HG02884 (cell line): ENCODE measurements around the gene BANK1.

Experiments
- ATAC-seq: cut with Tn5 transposase; IDR thresholded peaks from one replicate; pipeline ENCODE4 v1.9.1; 2021; ENCODE audit warnings: mild to moderate bottlenecking, moderate library complexity; ENCODE audit not compliant: unreplicated experiment

The BANK1 gene, protein sequence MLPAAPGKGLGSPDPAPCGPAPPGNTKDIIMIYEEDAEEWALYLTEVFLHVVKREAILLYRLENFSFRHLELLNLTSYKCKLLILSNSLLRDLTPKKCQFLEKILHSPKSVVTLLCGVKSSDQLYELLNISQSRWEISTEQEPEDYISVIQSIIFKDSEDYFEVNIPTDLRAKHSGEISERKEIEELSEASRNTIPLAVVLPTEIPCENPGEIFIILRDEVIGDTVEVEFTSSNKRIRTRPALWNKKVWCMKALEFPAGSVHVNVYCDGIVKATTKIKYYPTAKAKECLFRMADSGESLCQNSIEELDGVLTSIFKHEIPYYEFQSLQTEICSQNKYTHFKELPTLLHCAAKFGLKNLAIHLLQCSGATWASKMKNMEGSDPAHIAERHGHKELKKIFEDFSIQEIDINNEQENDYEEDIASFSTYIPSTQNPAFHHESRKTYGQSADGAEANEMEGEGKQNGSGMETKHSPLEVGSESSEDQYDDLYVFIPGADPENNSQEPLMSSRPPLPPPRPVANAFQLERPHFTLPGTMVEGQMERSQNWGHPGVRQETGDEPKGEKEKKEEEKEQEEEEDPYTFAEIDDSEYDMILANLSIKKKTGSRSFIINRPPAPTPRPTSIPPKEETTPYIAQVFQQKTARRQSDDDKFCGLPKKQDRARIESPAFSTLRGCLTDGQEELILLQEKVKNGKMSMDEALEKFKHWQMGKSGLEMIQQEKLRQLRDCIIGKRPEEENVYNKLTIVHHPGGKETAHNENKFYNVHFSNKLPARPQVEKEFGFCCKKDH

DNA sequence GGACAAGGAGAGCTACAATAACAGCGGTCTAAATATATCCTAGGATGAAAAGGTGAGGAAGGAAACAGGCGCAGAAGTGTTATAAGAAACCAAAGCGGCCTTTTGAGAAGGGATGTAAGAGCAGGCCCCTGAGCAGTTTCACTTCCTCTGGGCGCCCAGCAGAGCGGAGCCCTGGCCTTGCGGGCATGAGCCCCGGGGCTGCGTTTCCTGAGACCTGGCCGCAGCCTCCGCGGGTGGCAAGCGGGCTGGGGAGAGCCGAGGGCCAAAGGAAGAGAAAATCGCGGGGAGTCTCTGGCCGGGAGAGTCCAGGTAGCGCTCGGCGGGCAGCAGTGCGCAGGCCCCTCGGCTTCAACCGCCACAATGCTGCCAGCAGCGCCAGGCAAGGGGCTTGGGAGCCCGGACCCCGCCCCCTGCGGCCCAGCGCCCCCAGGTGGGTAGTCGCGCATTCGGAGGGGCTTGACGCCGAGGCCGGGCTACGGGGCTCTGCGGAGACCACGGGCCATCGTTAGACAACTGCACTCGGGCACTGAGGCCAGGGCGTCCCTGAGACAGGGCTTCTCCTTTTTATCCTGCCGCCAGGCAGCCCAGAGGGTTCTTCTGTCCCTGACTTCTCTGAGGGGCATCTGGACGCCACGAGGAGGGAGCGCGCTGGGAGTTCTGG lies at the start of gene BANK1:
Gene BANK1, plus strand, starts transcription at position 210 of the 661 bp plus-strand sequence. Its CDS starts 151 bp downstream, at position 361.
- peak; percentile 97 for ATAC-seq

DNA sequence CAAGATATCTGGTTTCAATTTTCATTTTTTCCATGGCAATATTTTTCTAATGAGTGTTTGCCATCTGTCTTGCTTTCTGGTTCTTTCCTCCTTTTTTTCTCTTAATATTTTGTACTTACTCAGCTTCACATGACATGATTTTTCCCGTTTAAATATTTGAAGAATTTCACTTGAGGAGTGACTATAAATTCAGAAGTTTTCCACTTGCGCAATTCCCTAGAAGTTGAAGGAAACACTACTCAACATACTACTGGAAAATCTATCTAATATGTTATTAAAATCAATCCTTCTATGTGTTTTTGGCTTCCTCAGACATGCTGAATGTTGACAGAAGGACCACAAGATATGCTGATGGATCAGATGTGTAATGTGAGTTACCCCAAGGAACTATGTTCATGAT lies 36.8 kb upstream of the BANK1 start:
- no peak for ATAC-seq

DNA sequence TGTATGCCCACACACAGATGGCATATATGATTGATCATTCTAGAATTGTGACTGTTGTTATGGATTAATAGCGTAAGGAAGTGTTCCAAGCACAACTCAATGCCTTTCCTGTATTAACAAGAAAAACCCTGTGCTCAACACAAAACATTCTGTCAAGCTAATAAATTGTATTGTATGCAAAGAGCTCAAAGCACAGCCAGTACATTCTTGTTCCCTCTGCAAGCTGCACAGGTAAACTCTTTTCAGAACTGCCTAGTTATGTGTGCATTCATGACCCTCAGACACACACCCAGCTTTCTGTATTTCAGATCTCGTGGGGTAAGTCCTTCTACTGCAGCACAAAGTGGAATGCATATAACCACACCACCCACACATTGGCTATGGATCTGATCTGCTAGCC lies 34.3 kb upstream of the BANK1 start:
- ATAC-seq, result no peak

DNA sequence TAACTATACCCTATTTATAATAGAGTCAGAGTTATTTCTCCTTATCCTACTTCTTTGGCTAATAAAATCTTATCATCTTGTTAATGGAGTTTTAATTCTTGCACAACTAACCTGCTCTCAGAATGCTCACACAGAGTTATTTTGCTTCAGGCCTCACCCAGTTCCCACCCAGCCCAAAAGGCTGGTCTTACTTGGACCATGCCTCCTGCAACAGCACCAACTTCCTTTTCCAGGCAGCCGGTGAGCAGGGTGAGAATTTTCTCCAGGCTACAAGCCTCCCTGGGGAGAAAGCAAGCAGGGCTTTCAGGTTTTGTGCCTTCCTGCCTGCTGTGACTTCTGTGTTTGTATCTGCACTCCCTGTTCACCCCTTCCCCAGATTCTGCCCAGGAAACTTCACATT lies 29.1 kb upstream of the BANK1 start:
- ATAC-seq, result no peak

DNA sequence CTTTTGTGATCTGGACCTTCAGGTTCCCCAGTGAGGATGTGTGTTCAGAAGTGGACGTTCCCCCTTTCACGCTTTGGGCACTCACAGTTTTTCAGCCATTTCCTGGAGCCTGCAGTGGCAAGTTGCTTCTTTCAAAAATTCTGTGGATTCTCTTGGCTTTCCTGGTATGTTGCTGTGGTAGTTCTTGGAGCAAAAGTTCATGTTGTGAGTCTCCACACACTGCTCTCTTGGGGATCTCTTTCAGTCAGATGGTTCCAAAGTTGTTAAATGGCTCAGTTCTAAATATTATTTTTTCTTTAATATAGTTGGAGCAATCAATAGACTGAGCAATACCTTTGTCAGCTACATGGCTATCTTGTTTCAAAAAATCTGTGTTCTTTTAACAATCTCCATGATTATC lies 28.5 kb upstream of the BANK1 start:
- ATAC-seq, result no peak

DNA sequence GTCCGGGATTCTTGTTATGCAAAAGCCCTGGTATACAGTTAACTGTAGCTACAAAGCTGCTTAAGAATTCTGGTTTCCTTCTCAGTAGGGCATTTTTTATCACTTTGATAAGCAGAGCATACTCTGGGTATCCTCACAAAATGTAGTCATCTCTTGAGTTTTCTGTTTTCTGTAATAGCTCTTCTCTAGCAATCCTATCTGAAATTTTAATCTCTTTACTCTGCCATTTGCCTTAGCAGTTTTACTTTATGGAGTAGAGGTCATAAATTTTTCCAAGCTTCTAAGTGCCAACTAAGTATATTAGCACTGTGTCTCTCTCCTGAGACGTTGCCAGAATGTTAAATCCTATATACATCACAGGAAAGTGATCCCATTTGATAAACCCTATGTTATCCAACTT lies 28.0 kb upstream of the BANK1 start:
- no peak for ATAC-seq

DNA sequence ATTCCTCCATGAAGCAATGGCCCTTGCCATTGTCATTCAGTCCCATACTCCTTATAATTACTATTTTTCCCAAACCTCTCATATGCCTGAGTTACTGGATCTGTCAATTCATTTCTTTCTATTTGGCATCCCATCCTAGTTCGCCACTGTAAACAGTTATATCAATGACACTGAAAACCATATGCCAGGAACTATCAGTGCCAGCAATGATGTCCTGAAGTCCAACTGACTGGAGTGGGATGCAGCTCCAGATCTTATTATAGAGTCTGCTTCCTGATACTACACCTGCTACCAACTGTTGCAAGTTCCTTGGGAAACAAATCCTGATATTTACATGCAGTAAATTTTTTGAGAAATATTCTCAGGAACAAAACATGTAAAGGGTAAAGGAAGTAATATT lies 27.0 kb upstream of the BANK1 start:
- ATAC-seq, result no peak

DNA sequence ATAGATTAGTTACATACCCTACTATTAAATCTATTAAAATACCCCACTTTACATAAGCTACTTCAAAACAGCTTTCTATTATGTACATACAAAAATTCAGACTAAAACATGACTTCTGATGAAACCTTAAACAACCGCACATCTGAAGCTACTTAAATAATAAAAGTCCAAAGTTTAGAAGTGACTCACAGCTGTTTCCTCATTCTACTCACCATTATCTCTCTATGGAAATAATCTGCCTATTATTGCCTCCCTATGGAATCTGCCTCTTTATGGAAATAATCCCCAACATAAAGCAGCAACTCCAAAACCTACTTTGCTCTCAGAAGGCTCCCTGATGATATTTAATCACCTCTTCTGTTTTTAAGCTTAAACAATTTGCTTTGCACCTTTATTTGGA lies 15.7 kb upstream of the BANK1 start:
- no peak for ATAC-seq

DNA sequence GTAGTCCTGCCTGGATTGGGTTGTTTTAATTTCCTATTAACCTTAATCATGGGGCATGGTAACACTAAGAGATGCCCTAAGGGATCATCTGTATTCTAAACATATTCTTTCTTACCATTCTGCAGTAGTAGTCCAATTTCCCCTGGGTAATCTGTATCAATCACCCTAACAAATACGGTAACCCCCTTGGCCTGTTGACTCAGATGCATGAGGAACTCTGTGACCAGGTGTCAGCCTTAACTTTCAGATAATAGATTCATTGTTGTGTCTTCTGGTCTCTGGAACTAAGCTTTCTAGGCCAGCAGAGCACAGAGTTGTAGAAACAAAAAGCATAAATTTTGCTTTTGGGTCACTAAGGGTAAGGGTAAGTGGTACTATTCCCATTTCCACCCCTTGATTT lies 13.1 kb upstream of the BANK1 start:
- ATAC-seq, result no peak

DNA sequence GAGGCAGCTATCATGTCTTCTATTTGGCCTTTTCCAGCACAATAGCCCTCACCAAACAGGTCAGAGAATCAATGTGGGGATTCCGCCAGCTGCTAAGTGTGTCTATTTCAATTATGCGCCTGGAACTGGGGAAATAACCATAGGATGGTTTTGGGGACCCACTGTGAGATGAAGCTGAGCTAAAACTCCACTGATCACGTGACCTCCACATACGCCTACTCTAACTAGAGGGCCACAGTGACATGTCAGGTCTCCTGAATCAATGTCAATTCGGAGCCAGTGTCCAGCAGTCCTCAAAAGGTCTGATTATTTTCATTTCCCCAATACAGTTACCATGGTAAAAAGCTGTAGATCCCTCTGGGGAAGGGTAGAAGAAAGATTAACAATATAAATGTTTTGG lies 10.2 kb upstream of the BANK1 start:
- ATAC-seq, result no peak

DNA sequence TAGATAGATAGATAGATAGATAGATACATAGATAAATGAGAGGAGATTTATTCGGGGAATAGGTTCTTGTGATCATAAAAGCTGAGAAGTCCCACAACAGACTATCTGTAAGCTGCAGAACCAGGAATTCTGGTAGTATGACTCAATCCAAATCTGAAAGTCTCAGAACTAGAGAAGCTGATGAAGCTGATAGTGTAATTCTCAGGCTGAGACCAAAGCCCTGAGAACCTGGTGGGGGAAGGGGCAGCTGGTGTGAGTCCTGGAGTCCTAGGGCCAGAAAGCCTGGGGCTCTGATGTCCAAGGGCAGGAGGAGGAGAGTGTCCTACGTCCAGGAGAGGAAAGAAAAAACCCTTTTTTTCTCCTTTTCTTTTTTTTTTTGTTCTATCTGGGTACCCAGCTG lies 8.0 kb upstream of the BANK1 start:
- peak; percentile 56 for ATAC-seq

DNA sequence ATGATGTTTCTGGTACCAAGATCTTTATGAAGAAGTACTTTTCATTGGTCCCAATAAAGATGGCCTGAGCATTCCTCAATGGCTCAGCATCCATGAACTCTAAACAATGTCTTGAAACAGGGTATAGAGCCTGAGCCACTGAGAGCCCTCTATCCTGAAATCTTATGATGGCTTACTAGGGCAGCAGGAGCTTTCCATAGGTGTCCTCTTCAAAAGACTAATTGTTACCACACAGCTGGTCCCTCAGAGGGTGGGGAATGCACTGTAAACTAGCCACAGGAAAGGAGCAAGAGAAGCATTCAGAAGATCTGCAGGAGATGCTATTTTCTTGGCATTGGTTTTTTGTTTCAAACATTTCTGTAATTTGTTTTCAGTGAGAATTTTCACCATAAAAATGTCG lies 5.6 kb upstream of the BANK1 start:
- no peak for ATAC-seq

DNA sequence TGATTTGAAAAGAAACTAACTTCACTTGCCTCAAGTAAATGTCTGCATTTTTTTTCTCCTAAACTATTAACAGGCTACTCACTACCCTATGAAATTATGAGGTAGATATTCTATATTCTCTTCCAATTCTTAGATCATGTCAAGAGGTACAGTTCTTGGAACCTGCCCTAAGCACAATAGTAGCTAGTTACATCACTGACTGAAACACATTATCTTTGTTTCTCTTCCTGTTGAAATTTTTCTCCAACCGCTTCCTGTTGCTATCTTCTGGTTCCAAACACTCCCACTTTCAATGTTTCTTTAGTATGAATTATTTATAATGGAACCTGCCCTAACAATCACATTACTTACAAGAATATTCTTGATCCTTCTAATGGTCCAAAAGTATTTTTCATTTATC lies 5.0 kb upstream of the BANK1 start:
- no peak for ATAC-seq

DNA sequence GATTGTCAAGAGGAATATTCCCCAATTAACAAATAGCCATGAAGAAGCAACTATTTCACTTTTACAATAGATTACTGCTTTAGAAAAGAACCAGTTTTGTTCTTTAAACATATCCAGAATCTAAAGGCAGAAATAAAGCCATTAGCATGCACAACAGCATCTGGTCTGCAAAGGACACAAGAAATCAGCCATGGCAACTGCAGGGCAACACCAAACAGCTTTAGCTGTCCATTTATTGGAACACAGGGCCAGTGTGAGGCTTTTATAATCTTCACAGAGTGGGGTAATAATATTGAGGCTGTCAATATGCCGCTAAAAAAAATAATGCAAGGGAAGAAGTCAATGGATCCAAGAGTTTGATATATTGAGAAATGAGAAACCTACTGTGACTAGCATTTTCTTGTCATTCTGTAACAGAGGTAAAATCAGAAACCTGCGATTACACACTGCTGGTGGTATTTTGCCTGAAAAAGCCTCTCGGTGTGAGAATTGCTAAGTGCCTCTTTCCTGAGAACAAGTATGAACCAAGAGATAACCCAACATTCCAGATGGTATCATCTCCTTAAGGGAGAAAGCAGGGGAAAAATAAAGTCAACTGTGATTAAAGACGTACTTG lies 2.7 kb upstream of the BANK1 start:
- ATAC-seq, result no peak

DNA sequence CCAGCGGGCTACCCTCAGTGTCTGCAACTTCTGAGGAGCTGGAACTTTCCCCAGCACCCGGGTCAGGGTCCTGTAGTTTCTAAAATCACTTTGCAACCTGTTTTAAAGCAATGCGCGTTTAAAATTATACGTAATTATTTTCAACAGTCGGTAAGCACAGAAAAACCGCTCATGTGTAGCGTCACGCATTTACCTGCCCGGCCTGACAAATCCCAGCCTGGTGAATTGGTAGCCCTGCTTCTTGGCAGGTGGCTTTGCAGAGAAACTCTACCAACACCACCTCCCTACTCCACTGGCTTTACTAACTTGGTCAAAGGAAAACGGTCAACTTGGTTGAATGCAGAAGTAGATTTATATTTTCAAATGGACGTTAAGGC lies 640 bp downstream of the BANK1 start:
- ATAC-seq, result peak; percentile 5

DNA sequence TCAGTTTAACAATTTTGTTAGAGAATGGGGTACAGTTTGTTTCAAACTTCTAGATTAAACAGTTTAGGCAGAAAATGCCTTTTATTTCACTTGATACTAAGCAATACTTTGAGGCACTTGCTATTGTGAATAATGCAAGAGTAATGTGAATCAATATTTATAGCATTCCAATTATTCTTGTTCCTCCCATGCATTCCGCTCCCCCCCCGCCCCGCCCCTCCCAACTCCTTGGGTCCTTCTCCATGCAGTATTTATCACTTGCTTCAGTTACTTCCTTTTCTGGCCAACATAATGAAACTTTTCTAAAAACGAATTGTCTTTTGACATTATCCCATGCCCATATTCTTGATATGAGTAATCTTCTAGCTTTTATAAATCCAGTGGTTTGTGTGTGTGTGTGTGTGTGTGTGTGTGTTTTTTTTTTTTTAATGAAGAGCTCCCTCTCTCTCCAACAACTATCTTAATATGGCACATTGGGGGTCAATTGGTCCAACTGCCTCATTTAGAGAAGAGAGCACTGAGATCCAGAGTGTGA lies 1.6 kb downstream of the BANK1 start:
- ATAC-seq, result no peak

DNA sequence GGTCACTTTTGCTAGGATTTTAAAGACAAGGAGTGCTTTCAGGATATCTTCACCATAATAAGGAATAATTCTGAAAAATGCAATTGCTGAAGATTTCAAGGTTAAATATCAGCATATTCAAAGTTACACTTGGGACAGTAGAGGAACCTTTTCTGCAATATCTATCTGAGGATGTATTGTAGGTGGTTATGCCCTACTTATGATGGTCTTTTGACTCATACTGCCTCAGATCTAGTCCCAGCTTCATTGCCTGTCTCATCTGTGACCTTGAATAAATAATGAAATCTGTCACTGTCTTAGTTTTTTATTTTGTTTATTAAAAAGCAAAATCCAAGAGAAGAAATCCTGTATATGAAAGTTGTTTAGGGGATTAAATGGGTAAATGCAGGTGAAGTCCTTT lies 2.9 kb downstream of the BANK1 start:
- ATAC-seq, result no peak

DNA sequence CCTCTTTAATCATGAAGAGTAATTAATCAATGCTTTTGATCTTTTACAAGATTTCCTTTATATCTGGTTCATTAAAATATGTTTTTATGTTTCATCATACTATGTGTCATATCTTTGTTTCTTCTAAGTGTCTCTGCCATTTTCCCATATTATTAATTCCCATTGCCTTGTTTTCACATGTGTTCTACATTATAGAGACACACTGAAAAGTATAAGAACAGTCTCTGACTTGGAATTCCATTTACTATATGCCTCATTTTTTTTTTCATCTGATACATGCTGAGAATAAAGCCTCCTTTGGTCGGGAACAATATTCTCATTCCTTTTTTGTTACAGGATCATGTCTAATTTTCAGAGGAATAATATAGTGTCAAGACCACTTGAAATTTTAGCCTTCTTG lies 4.3 kb downstream of the BANK1 start:
- ATAC-seq, result no peak

DNA sequence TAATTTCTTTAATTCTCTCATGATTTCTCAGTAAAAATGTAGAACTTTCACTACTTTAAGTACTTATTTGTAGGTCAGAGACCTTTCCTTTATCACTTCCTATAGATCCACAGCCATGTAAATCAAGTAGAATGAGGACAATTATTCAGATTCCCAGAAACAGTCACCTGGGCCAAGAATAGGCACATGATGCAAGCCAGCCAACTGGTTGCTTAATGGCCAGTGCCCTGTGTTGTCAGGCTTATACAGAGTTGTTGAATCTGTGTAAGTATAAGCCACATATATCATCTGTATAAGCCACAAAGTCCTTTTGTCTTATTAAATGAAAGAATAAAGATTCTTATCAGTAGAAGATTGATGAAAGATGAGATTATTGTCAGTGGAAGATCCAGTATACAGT lies 5.2 kb downstream of the BANK1 start:
- ATAC-seq, result no peak

DNA sequence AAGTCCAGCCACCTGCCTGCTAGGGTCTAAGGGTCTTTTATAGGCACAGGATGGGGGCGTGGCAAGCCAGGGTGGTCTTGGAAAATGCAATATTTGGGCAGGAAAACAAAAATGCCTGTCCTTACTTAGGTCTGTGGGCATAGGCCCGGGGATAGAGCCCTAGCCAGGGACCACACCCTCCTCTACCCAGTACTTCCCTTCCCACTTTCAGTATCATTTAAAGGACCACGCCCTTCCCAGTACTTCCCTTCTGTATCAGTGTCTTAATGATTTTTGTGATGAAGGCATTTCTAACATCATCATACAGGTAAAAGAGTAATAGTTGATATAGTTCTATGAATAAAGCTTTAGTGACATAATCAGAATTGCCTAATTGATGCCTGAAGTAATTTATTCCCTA lies 11.4 kb downstream of the BANK1 start:
- no peak for ATAC-seq

DNA sequence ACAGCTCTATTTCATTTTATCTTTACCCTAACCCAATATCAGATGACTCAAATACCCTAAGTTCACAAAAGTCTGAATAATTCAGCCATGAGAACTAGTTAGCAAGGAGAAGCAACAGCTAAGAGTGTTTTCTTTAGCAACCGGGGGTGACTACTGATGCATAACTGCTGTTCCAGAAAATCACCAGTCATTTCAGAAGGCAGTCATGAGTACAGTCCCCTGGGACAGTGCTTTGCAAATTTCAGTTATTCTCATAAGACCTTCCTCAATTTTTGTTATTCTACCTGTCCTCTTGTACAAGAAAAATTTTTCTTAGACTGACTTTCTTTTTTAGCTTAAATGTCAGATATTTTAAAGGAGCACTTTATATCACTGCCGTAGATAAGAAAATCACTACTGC lies 16.4 kb downstream of the BANK1 start:
- ATAC-seq, result peak; percentile 98
